Kidney (tissue), 14 donors: ENCODE data around the gene STAT1. TPM values are rescaled to one million over a fixed set of nuclear protein-coding genes. Genes with fewer than 3 reads are reported as not detected.

Experiments used
- DNase-seq, 5 donors: peaks; one replicate each; pipeline ENCODE4 v3.0.0-alpha.2; 2013 to 2020
- FAIRE-seq: peaks from 2 replicates; lab custom pipeline; 2012; peaks lifted over from hg19 to GRCh38; lab: Jason Lieb, UNC
- H3K27ac ChIP-seq, 2 donors: one replicate each; pipeline ENCODE4 v1.7.0; 2013; ENCODE audit warnings: low read depth in 2 of 2, low read length in 2 of 2, inconsistent platforms in 1 of 2
- H3K27me3 ChIP-seq: one replicate; pipeline ENCODE4 v1.7.1; 2013; ENCODE audit warnings: low read length, inconsistent platforms; ENCODE audit not compliant: control insufficient read depth, insufficient read depth
- H3K36me3 ChIP-seq, 3 donors: one replicate each; pipeline versions ENCODE4 v1.7.0 to v1.7.1; 2013; ENCODE audit warnings: low read length in 3 of 3, control low read depth in 1 of 3, inconsistent platforms in 1 of 3; ENCODE audit not compliant: insufficient read depth in 3 of 3, control insufficient read depth in 2 of 3
- H3K4me1 ChIP-seq, 3 donors: one replicate each; pipeline versions ENCODE4 v1.7.0 to v1.7.1; 2013; ENCODE audit warnings: low read length in 3 of 3, inconsistent platforms in 1 of 3, low read depth in 1 of 3; ENCODE audit not compliant: control insufficient read depth in 2 of 3, insufficient read depth in 2 of 3
- H3K4me3 ChIP-seq, 3 donors: one replicate each; pipeline versions ENCODE4 v1.7.0 to v1.8.1; 2013; ENCODE audit warnings: low read length in 3 of 3, control low read depth in 1 of 3, inconsistent platforms in 1 of 3
- H3K9ac ChIP-seq, 3 donors: one replicate each; pipeline versions ENCODE4 v1.7.0 to v1.7.1; 2013; ENCODE audit warnings: low read length in 3 of 3, control low read depth in 1 of 3, inconsistent platforms in 1 of 3
- H3K9me3 ChIP-seq, 3 donors: one replicate each; pipeline versions ENCODE4 v1.7.0 to v1.7.1; 2013; ENCODE audit warnings: low read length in 3 of 3, control low read depth in 1 of 3, inconsistent platforms in 1 of 3; ENCODE audit not compliant: control insufficient read depth in 2 of 3, insufficient read depth in 1 of 3
- intact Hi-C: fragments of 100-400 bp; cut with DNase I; formaldehyde crosslinking; loops from one replicate; pipeline ENCODE4 v1.11.1; 2022
- polyA plus RNA-seq: library from polyadenylated mRNA; stranded (reverse); fragments of 350-450 nt; fragmentation: Illumina TruSeq; extraction: RNeasy Lipid Tissue Mini Kit (QIAGEN cat#74804); gene quantifications from one replicate; pipeline ENCODE4 v1.2.3, GENCODE V29; 2014; ENCODE audit warnings: low read depth, low replicate concordance; ENCODE audit not compliant: insufficient read depth
- total RNA-seq: library from RNA; stranded (reverse); fragmentation: NEBNext Ultra II Directional; extraction: Animal tissue kit (Norgen Biotek cat#: 25700); gene quantifications from one replicate; pipeline ENCODE4 v1.2.1, GENCODE V29; 2021
- TF ChIP-seq, protein P1 (sequence below): IDR thresholded peaks from 3 replicates; pipeline ENCODE4 v1.5.1; 2012; ENCODE audit warnings: mild to moderate bottlenecking, moderate library complexity, borderline replicate concordance; ENCODE audit not compliant: insufficient read depth; ENCODE audit errors: extremely low read depth
- donor health status: control.
- donor health status: control.
- donor health status: control.
- donor health status: control.
- donor health status: control.
- donor health status: DM: yes; HTN: yes; CAD: no.
- donor health status: Normal renal cell carcinoma (clear cell type).

The STAT1 gene
- total and polyA plus RNA-seq, 2 donors from 2014 or later: 37.5 to 121 TPM

- no peak overlapping the region for H3K27ac ChIP-seq
- no peak overlapping the region for H3K9ac ChIP-seq
- H3K27me3 ChIP-seq: no peaks in the 10 kb centered on the region
- TF ChIP-seq, protein P1, sequence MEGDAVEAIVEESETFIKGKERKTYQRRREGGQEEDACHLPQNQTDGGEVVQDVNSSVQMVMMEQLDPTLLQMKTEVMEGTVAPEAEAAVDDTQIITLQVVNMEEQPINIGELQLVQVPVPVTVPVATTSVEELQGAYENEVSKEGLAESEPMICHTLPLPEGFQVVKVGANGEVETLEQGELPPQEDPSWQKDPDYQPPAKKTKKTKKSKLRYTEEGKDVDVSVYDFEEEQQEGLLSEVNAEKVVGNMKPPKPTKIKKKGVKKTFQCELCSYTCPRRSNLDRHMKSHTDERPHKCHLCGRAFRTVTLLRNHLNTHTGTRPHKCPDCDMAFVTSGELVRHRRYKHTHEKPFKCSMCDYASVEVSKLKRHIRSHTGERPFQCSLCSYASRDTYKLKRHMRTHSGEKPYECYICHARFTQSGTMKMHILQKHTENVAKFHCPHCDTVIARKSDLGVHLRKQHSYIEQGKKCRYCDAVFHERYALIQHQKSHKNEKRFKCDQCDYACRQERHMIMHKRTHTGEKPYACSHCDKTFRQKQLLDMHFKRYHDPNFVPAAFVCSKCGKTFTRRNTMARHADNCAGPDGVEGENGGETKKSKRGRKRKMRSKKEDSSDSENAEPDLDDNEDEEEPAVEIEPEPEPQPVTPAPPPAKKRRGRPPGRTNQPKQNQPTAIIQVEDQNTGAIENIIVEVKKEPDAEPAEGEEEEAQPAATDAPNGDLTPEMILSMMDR: no peak
- FAIRE-seq (no peak), DNase-seq (no peak)
- intact Hi-C loops: no loop called here
- H3K4me1 ChIP-seq: peaks cover 0 to 14% (median 0%) of the 10 kb centered on the region in 3 donors
- no peaks in the 10 kb centered on the region for H3K9me3 ChIP-seq
- H3K36me3 ChIP-seq: peaks cover 18 to 38% (median 25%) of the 10 kb centered on the region in 3 donors
- H3K4me3 ChIP-seq: no peak overlapping the region
Observed at GRCh38 chr2:191009541-191010374, 4.2 kb downstream of the STAT1 start.

GRCh38 chr2:191008286-191008685, 5.7 kb downstream of the STAT1 start:
- Histone ChIP-seq H3K9me3 (no peaks in the 10 kb centered on the region), H3K9ac (no peak overlapping the region), H3K4me3 (no peak overlapping the region), H3K4me1 (peaks cover 0 to 10% (median 0%) of the 10 kb centered on the region in 3 donors), H3K27ac (no peak overlapping the region), H3K36me3 (peaks cover 24 to 52% (median 32%) of the 10 kb centered on the region in 3 donors), H3K27me3 (no peaks in the 10 kb centered on the region)
- intact Hi-C loops: no loop called here
- DNase-seq (no peak), FAIRE-seq (no peak)
- TF ChIP-seq, protein P1: no peak

DNA sequence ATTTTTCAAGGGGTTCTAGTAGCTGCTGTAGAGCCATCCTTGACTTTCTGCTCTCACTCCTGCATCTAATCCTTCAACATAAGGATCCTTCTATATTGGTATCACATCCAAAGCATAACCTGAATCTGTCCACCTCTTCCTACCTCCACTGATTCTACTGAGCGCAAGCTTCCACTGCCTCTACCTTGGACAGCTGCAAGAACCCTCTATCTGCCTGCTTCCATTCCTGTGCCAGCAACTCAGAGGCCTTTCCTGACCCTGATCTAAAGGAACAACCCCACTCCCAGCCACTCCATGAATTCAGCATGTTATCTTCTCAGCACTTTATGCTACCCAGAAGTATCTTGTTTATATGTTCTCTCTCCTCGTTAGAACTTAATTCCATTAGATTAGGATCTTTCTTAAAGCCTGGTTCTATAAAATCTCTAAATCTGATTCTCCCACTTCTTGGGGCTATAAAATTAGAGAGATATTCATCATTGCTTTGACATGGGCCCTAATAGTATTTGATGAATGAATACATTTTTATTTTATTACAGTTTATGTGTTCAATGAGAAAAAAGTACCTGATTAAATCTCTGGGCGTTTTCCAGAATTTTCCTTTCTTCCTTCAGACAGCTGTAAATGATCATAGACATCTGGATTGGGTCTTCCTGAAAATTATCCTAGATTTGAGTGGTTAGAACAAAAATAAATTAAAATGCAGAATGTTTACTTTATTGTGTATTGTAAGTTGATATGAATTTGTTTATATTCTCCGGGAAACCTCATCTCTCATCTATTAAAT, 6.8 kb downstream of the STAT1 start:
- Histone ChIP-seq H3K27ac (no peak overlapping the region), H3K9ac (no peak overlapping the region), H3K9me3 (no peaks in the 10 kb centered on the region), H3K4me3 (no peak overlapping the region), H3K36me3 (peaks cover 24 to 63% (median 38%) of the 10 kb centered on the region in 3 donors), H3K4me1 (peaks cover 0 to 7% (median 0%) of the 10 kb centered on the region in 3 donors), H3K27me3 (no peaks in the 10 kb centered on the region)
- no peak for DNase-seq
- TF ChIP-seq, protein P1: no peak
- intact Hi-C loops: no loop called here
- FAIRE-seq: no peak
